ENCODE results near the gene SLC25A38.

Gene SLC25A38

GRCh38 chr3:39388741-39389248 lies 5.6 kb downstream of the SLC25A38 start:
- no peak for TF ChIP-seq CTCF (IDR thresholded peaks at IDR 0.05)

GRCh38 chr3:39390181-39390580 lies 7.0 kb downstream of the SLC25A38 start:
- no peak for TF ChIP-seq CTCF (IDR thresholded peaks at IDR 0.05)

DNA sequence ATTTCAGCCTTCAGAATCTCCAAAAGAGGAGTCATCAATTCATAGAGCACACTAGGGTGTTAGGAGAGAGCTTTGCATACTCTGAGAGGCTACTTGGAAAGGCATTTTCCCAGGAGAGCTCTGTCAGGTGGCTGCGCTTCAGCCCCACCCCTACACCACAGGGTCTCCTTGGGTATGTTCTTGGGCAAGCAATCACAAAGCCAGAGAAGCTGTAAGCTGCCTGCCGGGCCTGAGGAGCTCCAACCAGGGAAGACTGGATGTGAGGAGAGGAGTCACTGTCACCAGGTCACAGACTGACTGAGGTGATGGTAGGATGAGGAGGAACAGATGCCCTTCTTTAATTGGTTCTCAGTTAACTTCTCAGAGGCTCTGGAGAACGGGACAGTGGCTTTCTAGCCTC lies 13.5 kb downstream of the SLC25A38 start:
- no peak for TF ChIP-seq CTCF (IDR thresholded peaks at IDR 0.05)

GRCh38 chr3:39398700-39399099 lies 15.5 kb downstream of the SLC25A38 start:
- no peak for TF ChIP-seq CTCF (IDR thresholded peaks at IDR 0.05)

GRCh38 chr3:39401983-39402382 lies 18.8 kb downstream of the SLC25A38 start:
- no peak for TF ChIP-seq CTCF (IDR thresholded peaks at IDR 0.05)

GRCh38 chr3:39404943-39405686 lies 21.9 kb downstream of the SLC25A38 start:
- TF ChIP-seq CTCF (IDR thresholded peaks at IDR 0.05) = no peak

GRCh38 chr3:39405687-39406367 lies 22.7 kb downstream of the SLC25A38 start:
- no peak for TF ChIP-seq CTCF (IDR thresholded peaks at IDR 0.05)
